Body of pancreas (tissue), 4 donors: ENCODE data around the gene TGM1. TPM values are rescaled to one million over a fixed set of nuclear protein-coding genes. Genes with fewer than 3 reads are reported as not detected.

ENCODE experiments used
- ATAC-seq: fragments of 150-250 bp; one replicate; pipeline ENCODE4 v1.9.1; 2016
- DNase-seq, 4 donors: peaks; one replicate each; pipeline ENCODE4 v3.0.0-alpha.2; 2019
- H3K27ac ChIP-seq, 4 donors: fragments of 200-600 bp; sonication (generic); 1 replicate in 3 of 4; 2 replicates in 1 of 4; pipeline versions ENCODE4 v1.5.1 to v1.6.1; 2016 to 2019; ENCODE audit warnings: mild to moderate bottlenecking in 1 of 4, mixed read lengths in 1 of 4, moderate library complexity in 1 of 4
- H3K27me3 ChIP-seq, 2 donors: fragments of 200-600 bp; sonication (generic); one replicate each; pipeline ENCODE4 v1.6.0; 2016; ENCODE audit warnings: mild to moderate bottlenecking in 1 of 2
- H3K36me3 ChIP-seq, 2 donors: fragments of 200-600 bp; sonication (generic); replicated peaks in 1 of 2; 2 replicates each; pipeline ENCODE4 v1.5.1; 2016; ENCODE audit warnings: low read depth in 2 of 2; ENCODE audit not compliant: insufficient read depth in 1 of 2
- H3K4me1 ChIP-seq: fragments of 200-600 bp; sonication (generic); one replicate; pipeline ENCODE4 v1.6.0; 2016
- H3K4me3 ChIP-seq, 2 donors: fragments of 200-600 bp; sonication (generic); 1 replicate in 1 of 2; 2 replicates in 1 of 2; pipeline ENCODE4 v1.5.1; 2016 to 2019
- H3K9me3 ChIP-seq, 3 donors: fragments of 200-600 bp; sonication (generic); 1 replicate in 2 of 3; 2 replicates in 1 of 3; pipeline ENCODE4 v1.5.1; 2016
- POLR2A ChIP-seq, 3 donors: fragments of 450-650 bp; IDR thresholded peaks; one replicate each; pipeline ENCODE4 v1.6.1; 2016; ENCODE audit warnings: antibody characterized with exemption in 3 of 3, mild to moderate bottlenecking in 2 of 3
- WGBS, 2 donors: methylation state at CpG; one replicate each; pipeline ENCODE4 v1.1.5; 2017; 5-methylcytosine and 5-hydroxymethylcytosine counted together
- intact Hi-C: fragments of 100-400 bp; cut with DNase I; formaldehyde crosslinking; loops from one replicate; pipeline ENCODE4 v1.15.1; 2023
- total RNA-seq, 2 donors: library from RNA; depleted of rRNA; stranded (reverse); fragments of >200 nt; gene quantifications; one replicate each; pipeline ENCODE4 v1.1.0, GENCODE V29; 2016
- TF ChIP-seq, protein P1 (sequence below), 7 experiments: fragments of 450-650 bp in 4 of 7; fragments of 200-600 bp in 3 of 7; sonication (generic) in 3 of 7; IDR thresholded peaks; one replicate each; pipeline ENCODE4 v1.5.1; 2016 to 2019; ENCODE audit warnings: antibody characterized with exemption in 7 of 7

The TGM1 gene
- total RNA-seq, 2 donors from 2014 or later, result 2.9 to 13.8 TPM

DNA sequence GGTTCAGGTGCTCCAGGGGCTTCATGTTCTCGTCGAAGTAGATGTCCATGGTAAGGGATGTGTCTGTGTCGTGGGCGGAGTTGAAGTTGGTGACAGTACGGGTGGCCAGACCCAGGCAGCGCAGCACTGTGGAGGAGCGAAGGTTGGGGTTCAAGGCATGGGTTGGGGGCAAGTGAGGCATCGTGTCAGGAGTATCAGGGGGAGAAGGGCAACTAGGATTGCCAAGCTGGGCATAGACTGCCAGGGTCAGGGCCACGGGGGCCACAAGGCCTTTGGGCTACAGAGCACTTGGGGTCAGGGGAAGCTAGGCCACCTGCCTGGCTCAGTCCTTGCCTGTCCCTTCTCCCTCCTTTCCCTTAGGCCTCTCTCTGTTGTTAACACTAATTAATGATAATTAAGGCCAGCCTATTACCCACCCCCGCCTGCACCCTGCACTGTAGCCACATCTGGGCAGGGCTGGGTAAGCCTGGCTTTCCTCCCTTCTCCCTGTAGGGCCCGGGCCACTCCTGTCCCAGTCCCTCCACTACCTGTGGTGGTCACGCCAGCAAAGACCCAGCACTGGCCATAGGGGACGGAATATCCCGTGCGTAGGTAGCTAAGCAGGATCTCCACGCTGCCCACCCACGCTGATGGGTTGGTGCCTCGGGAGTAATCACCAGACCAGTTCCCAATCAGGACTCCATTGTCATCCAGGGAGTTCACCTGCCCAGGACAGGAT lies 4.3 kb downstream of the TGM1 start:
- Histone ChIP-seq H3K4me1 (peaks cover 15% of the 10 kb centered on the region), H3K4me3 (no peak overlapping the region), H3K9me3 (no peaks in the 10 kb centered on the region), H3K36me3 (peaks cover 0 to 2% of the 10 kb centered on the region in 2 donors), H3K27ac (peak overlapping the region; percentile 62 to 89 (median 78)), H3K27me3 (no peaks in the 10 kb centered on the region)
- WGBS, 2 donors, result 77 to 82% methylated on average over 13 to 18 of the region's 18 CpGs
- no peak for ATAC-seq
- TF ChIP-seq POLR2A (IDR thresholded peaks at IDR 0.05), result no peak
- TF ChIP-seq, protein P1, sequence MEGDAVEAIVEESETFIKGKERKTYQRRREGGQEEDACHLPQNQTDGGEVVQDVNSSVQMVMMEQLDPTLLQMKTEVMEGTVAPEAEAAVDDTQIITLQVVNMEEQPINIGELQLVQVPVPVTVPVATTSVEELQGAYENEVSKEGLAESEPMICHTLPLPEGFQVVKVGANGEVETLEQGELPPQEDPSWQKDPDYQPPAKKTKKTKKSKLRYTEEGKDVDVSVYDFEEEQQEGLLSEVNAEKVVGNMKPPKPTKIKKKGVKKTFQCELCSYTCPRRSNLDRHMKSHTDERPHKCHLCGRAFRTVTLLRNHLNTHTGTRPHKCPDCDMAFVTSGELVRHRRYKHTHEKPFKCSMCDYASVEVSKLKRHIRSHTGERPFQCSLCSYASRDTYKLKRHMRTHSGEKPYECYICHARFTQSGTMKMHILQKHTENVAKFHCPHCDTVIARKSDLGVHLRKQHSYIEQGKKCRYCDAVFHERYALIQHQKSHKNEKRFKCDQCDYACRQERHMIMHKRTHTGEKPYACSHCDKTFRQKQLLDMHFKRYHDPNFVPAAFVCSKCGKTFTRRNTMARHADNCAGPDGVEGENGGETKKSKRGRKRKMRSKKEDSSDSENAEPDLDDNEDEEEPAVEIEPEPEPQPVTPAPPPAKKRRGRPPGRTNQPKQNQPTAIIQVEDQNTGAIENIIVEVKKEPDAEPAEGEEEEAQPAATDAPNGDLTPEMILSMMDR (IDR thresholded peaks at IDR 0.05), result no peak
- no peak for DNase-seq
- intact Hi-C loops, result no loop called here

DNA sequence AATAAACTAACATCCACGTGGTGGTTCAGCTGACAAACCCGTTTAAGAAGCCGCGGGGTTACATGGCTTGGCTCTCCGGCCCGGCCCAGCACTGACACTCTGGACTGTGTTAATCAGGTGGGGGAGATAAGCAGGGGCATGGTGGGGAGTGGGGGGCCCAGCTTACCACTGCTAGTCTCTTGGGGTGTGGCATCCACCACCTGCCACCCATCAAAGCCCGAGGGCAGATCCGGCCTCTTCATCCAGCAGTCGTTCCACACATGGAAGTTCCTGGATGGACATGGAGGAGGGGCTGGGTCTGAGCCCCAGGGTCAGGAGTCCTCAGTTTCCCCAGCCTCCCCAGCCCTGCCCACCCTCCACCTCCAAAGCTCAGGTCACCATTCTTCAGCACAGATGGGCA lies 4.9 kb downstream of the TGM1 start:
- Histone ChIP-seq H3K9me3 (no peaks in the 10 kb centered on the region), H3K4me3 (no peak overlapping the region), H3K4me1 (peaks cover 15% of the 10 kb centered on the region), H3K36me3 (peaks cover 0 to 2% of the 10 kb centered on the region in 2 donors), H3K27ac (peak overlapping the region in 1 of 4 donors; percentile 89), H3K27me3 (no peaks in the 10 kb centered on the region)
- TF ChIP-seq, protein P1 (IDR thresholded peaks at IDR 0.05), result no peak
- TF ChIP-seq POLR2A (IDR thresholded peaks at IDR 0.05), result no peak
- intact Hi-C loops, result no loop called here
- 77 to 88% methylated on average over 9 of the region's 9 CpGs for WGBS, 2 donors
- DNase-seq (no peak), ATAC-seq (no peak)

DNA sequence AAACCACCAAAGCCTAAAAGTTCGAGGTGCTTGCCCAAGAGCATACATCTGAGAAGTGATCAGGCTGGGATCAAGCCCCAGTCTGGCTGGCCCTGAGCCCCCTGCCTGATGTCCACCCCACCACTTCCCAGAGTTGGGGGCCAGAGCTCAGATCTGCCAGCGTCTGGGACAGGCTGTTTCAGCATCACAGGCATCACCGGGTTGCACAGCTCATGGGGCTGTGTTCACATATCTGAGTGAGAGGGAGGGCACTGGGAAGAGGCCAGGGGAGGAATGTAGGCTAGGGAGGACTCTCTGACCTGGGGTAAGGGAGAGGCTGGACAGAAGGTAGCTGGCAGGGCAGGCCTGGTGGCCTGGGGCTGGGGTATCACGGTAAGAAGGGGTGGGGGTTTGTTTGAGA lies 6.0 kb downstream of the TGM1 start:
- H3K4me1 ChIP-seq, result peaks cover 15% of the 10 kb centered on the region
- peaks cover 0 to 2% of the 10 kb centered on the region in 2 donors for H3K36me3 ChIP-seq
- no peak overlapping the region for H3K4me3 ChIP-seq
- no peak for TF ChIP-seq POLR2A (IDR thresholded peaks at IDR 0.05)
- TF ChIP-seq, protein P1 (IDR thresholded peaks at IDR 0.05), result no peak
- H3K9me3 ChIP-seq, result no peaks in the 10 kb centered on the region
- 74 to 79% methylated on average over 4 of the region's 4 CpGs for WGBS, 2 donors
- ATAC-seq (no peak), DNase-seq (no peak)
- H3K27ac ChIP-seq, result no peak overlapping the region
- no peaks in the 10 kb centered on the region for H3K27me3 ChIP-seq
- intact Hi-C loops, result no loop called here

DNA sequence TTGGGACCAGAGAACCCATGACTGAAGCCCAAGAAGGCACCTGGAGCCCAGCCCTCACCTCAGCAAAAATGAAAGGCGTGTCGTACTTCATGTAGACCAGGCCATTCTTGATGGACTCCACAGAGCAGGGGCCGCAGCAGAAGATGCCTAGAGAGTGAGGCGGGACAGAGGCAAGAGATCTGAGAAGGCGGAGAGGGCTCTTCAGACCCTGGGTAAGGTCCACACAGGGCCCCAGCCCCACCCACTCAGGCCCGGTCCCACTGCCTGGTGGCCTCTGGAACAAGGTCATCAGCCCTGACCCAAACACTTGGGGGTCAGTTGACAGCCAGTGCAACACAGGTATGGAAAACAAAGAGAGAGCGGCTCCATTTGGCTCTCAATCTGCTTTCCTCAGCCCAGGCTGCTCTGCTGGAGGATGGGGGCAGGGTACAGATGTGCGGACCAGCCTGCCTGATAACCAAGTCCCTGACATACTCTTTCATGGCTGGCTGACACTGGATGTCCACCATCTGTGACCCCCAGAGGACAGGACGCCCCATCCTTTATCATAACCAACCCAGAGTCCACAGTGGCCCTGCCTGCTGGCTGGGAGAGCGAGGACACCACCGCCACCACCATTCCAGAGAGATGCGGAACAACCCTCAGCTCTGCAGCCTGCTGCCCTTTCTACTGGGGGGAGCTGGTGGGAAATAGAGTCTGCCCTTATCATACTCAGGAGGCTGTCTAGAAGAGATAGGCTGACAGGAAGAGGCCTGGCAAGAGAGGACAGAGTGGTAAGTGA lies 6.9 kb downstream of the TGM1 start:
- peaks cover 15% of the 10 kb centered on the region for H3K4me1 ChIP-seq
- DNase-seq, result no peak
- H3K4me3 ChIP-seq, result no peak overlapping the region
- WGBS, 2 donors, result 83 to 90% methylated on average over 9 to 12 of the region's 12 CpGs
- H3K36me3 ChIP-seq, result peaks cover 0 to 2% of the 10 kb centered on the region in 2 donors
- no peak for TF ChIP-seq POLR2A (IDR thresholded peaks at IDR 0.05)
- TF ChIP-seq, protein P1 (IDR thresholded peaks at IDR 0.05), result no peak
- intact Hi-C loops, result no loop called here
- no peak overlapping the region for H3K27ac ChIP-seq
- no peak for ATAC-seq
- no peaks in the 10 kb centered on the region for H3K9me3 ChIP-seq
- H3K27me3 ChIP-seq, result no peaks in the 10 kb centered on the region
